Activated T-cell treated with anti-CD3 and anti-CD28 coated beads, Interleukin-2, amount 50 U/mL, for 48 hours (primary cell): ENCODE data around the gene HDHD5.

ENCODE experiments used
- DNase-seq, 2 experiments: peaks; one replicate each; pipeline ENCODE4 v3.0.0-alpha.2; 2020

The HDHD5 gene

GRCh38 chr22:17119481-17120202 is 39.4 kb downstream of the HDHD5 start:
- DNase-seq = peak; percentile 39 to 55

- DNase-seq = no peak
Measured at GRCh38 chr22:17118342-17118741, 40.7 kb downstream of the HDHD5 start.

- DNase-seq = no peak
Measured at GRCh38 chr22:17117890-17118289, 41.2 kb downstream of the HDHD5 start.

GRCh38 chr22:17117400-17117799 is 41.7 kb downstream of the HDHD5 start:
- DNase-seq = no peak

- DNase-seq = no peak
Measured at GRCh38 chr22:17116572-17117330, 42.3 kb downstream of the HDHD5 start.

- no peak for DNase-seq
Measured at GRCh38 chr22:17115945-17116565, 43.0 kb downstream of the HDHD5 start.

GRCh38 chr22:17115236-17115635 is 43.8 kb downstream of the HDHD5 start:
- no peak for DNase-seq

GRCh38 chr22:17114898-17115235 is 44.2 kb downstream of the HDHD5 start:
- DNase-seq = no peak

- no peak for DNase-seq
Measured at GRCh38 chr22:17114173-17114897, 44.7 kb downstream of the HDHD5 start.

- no peak for DNase-seq
Measured at GRCh38 chr22:17113600-17113999, 45.5 kb downstream of the HDHD5 start.

GRCh38 chr22:17112491-17113042 is 46.5 kb downstream of the HDHD5 start:
- DNase-seq = no peak

GRCh38 chr22:17110791-17111550 is 48.1 kb downstream of the HDHD5 start:
- no peak for DNase-seq

- no peak for DNase-seq
Measured at GRCh38 chr22:17109976-17110375, 49.1 kb downstream of the HDHD5 start.

- DNase-seq = no peak
Measured at GRCh38 chr22:17109113-17109865, 49.8 kb downstream of the HDHD5 start.

- no peak for DNase-seq
Measured at GRCh38 chr22:17108256-17109112, 50.6 kb downstream of the HDHD5 start.

- no peak for DNase-seq
Measured at GRCh38 chr22:17107547-17107810, 51.6 kb downstream of the HDHD5 start.

GRCh38 chr22:17106785-17107546 is 52.1 kb downstream of the HDHD5 start:
- DNase-seq = peak; percentile 58 to 63

GRCh38 chr22:17106161-17106784 is 52.8 kb downstream of the HDHD5 start:
- no peak for DNase-seq
